OCI-M2 (cell line): ENCODE data around the gene TRPV6.

Source experiments
- DNase-seq: peaks from one replicate; lab custom pipeline; 2025; ENCODE audit not compliant: unreplicated experiment; lab: John Stamatoyannopoulos, UW

The TRPV6 gene

GRCh38 chr7:142870147-142870559 lies 15.4 kb downstream of the TRPV6 start:
- no peak for DNase-seq

GRCh38 chr7:142869434-142869833 lies 16.1 kb downstream of the TRPV6 start:
- DNase-seq = no peak

GRCh38 chr7:142868986-142869415 lies 16.5 kb downstream of the TRPV6 start:
- no peak for DNase-seq

- no peak for DNase-seq
Observed at GRCh38 chr7:142868188-142868985, 17.2 kb downstream of the TRPV6 start.

GRCh38 chr7:142867398-142868187 lies 18.0 kb downstream of the TRPV6 start:
- no peak for DNase-seq

- no peak for DNase-seq
Observed at GRCh38 chr7:142867097-142867378, 18.5 kb downstream of the TRPV6 start.

GRCh38 chr7:142866361-142867096 lies 19.0 kb downstream of the TRPV6 start:
- no peak for DNase-seq

- no peak for DNase-seq
Observed at GRCh38 chr7:142865766-142866165, 19.8 kb downstream of the TRPV6 start.

GRCh38 chr7:142864980-142865747 lies 20.4 kb downstream of the TRPV6 start:
- no peak for DNase-seq

GRCh38 chr7:142863891-142864685 lies 21.5 kb downstream of the TRPV6 start:
- no peak for DNase-seq

GRCh38 chr7:142862786-142863400 lies 22.7 kb downstream of the TRPV6 start:
- DNase-seq = no peak

- no peak for DNase-seq
Observed at GRCh38 chr7:142862351-142862750, 23.2 kb downstream of the TRPV6 start.

GRCh38 chr7:142860968-142861367 lies 24.6 kb downstream of the TRPV6 start:
- DNase-seq = no peak

- DNase-seq = no peak
Observed at GRCh38 chr7:142859829-142860228, 25.7 kb downstream of the TRPV6 start.

- DNase-seq = no peak
Observed at GRCh38 chr7:142859411-142859810, 26.1 kb downstream of the TRPV6 start.

GRCh38 chr7:142857625-142858024 lies 27.9 kb downstream of the TRPV6 start:
- no peak for DNase-seq

GRCh38 chr7:142856565-142857245 lies 28.8 kb downstream of the TRPV6 start:
- DNase-seq = no peak

- no peak for DNase-seq
Observed at GRCh38 chr7:142855756-142856564, 29.6 kb downstream of the TRPV6 start.
